OCI-LY1 (cell line): ENCODE measurements around the gene HMGB3.

Experiments
- H2AFZ ChIP-seq: fragments of 200-600 bp; sonication (generic), shearing (Covaris generic); 2 replicates; pipeline ENCODE4 v1.6.0; 2014; ENCODE audit warnings: antibody characterized with exemption, mild to moderate bottlenecking, low read length
- H3F3A ChIP-seq: fragments of 200-600 bp; sonication (generic), shearing (Covaris generic); 2 replicates; pipeline ENCODE4 v1.6.0; 2014; ENCODE audit warnings: mild to moderate bottlenecking, antibody characterized with exemption, low read length, moderate library complexity; ENCODE audit not compliant: insufficient read depth
- H3K27ac ChIP-seq: fragments of 200-600 bp; sonication (generic); 2 replicates; pipeline ENCODE4 v1.5.1; 2014; ENCODE audit warnings: low read length, mixed run types, mild to moderate bottlenecking, low read depth; ENCODE audit not compliant: poor library complexity, severe bottlenecking
- H3K27me3 ChIP-seq: fragments of 200-600 bp; sonication (generic); 2 replicates; pipeline ENCODE4 v1.6.0; 2014; ENCODE audit warnings: antibody characterized with exemption, mild to moderate bottlenecking, low read length, moderate library complexity; ENCODE audit not compliant: insufficient read depth
- H3K36me3 ChIP-seq: fragments of 200-600 bp; sonication (generic); 2 replicates; pipeline ENCODE4 v1.6.1; 2014; ENCODE audit warnings: mild to moderate bottlenecking, antibody characterized with exemption, low read length, moderate library complexity, mixed read lengths; ENCODE audit not compliant: insufficient read depth
- H3K4me1 ChIP-seq: fragments of 200-600 bp; sonication (generic); 2 replicates; pipeline ENCODE4 v1.5.1; 2014; ENCODE audit warnings: mild to moderate bottlenecking, low read length, moderate library complexity; ENCODE audit not compliant: insufficient read depth, severe bottlenecking
- H3K4me2 ChIP-seq: fragments of 200-600 bp; sonication (generic), shearing (Covaris generic); 2 replicates; pipeline ENCODE4 v1.6.1; 2014; ENCODE audit warnings: low read length
- H3K4me3 ChIP-seq: fragments of 200-600 bp; sonication (generic); 2 replicates; pipeline ENCODE4 v1.5.1; 2014; ENCODE audit warnings: low read length, low read depth, mild to moderate bottlenecking, mixed read lengths; ENCODE audit not compliant: poor library complexity, severe bottlenecking
- H3K79me2 ChIP-seq: fragments of 200-600 bp; shearing (Covaris generic); 2 replicates; pipeline ENCODE4 v1.6.1; 2016; ENCODE audit warnings: mixed run types, low read length, mixed read lengths; ENCODE audit not compliant: insufficient read depth
- H3K9ac ChIP-seq: fragments of 200-600 bp; sonication (generic), shearing (Covaris generic); 2 replicates; pipeline ENCODE4 v1.6.1; 2014; ENCODE audit warnings: mild to moderate bottlenecking, low read length, mixed read lengths
- H3K9me2 ChIP-seq: fragments of 200-600 bp; sonication (generic), shearing (Covaris generic); 2 replicates; pipeline ENCODE4 v1.6.1; 2014; ENCODE audit warnings: low read depth, mild to moderate bottlenecking, low read length, mixed read lengths
- H3K9me3 ChIP-seq: fragments of 200-600 bp; shearing (Covaris generic); 2 replicates; pipeline ENCODE4 v1.6.1; 2014; ENCODE audit warnings: low read length, mixed read lengths
- H4K20me1 ChIP-seq: fragments of 200-600 bp; sonication (generic), shearing (Covaris generic); 2 replicates; pipeline ENCODE4 v1.6.0; 2016; ENCODE audit warnings: mild to moderate bottlenecking, low read length; ENCODE audit not compliant: insufficient read depth
- CTCF ChIP-seq: fragments of 200-600 bp; sonication (generic), shearing (Covaris generic); IDR thresholded peaks from 2 replicates; pipeline ENCODE4 v1.5.1; 2017; ENCODE audit warnings: mild to moderate bottlenecking, antibody characterized with exemption, low read length, moderate library complexity, mixed read lengths
- EZH2 ChIP-seq: fragments of 200-600 bp; sonication (generic), shearing (Covaris generic); IDR thresholded peaks from 2 replicates; pipeline ENCODE4 v1.8.0; 2017; ENCODE audit warnings: borderline replicate concordance, mixed run types, mild to moderate bottlenecking, antibody characterized with exemption, low read length, moderate library complexity, mixed read lengths

The HMGB3 gene

GRCh38 chrX:150966742-150967141 is 16.4 kb upstream of the HMGB3 start:
- H3K27ac ChIP-seq = no peak overlapping the region
- no peaks in the 10 kb centered on the region for H3K9me2 ChIP-seq
- H3K36me3 ChIP-seq = no peaks in the 10 kb centered on the region
- H3K9me3 ChIP-seq = no peaks in the 10 kb centered on the region
- no peak overlapping the region for H3K4me3 ChIP-seq
- no peak overlapping the region for H3K4me2 ChIP-seq
- no peak overlapping the region for H2AFZ ChIP-seq
- H3K4me1 ChIP-seq = no peaks in the 10 kb centered on the region
- no peak overlapping the region for H3K9ac ChIP-seq
- TF ChIP-seq EZH2 (no peak), CTCF (no peak)
- no peaks in the 10 kb centered on the region for H3K27me3 ChIP-seq
- H4K20me1 ChIP-seq = no peaks in the 10 kb centered on the region
- H3F3A ChIP-seq = no peaks in the 10 kb centered on the region
- no peaks in the 10 kb centered on the region for H3K79me2 ChIP-seq

GRCh38 chrX:150967786-150968185 is 15.3 kb upstream of the HMGB3 start:
- H2AFZ ChIP-seq = no peak overlapping the region

DNA sequence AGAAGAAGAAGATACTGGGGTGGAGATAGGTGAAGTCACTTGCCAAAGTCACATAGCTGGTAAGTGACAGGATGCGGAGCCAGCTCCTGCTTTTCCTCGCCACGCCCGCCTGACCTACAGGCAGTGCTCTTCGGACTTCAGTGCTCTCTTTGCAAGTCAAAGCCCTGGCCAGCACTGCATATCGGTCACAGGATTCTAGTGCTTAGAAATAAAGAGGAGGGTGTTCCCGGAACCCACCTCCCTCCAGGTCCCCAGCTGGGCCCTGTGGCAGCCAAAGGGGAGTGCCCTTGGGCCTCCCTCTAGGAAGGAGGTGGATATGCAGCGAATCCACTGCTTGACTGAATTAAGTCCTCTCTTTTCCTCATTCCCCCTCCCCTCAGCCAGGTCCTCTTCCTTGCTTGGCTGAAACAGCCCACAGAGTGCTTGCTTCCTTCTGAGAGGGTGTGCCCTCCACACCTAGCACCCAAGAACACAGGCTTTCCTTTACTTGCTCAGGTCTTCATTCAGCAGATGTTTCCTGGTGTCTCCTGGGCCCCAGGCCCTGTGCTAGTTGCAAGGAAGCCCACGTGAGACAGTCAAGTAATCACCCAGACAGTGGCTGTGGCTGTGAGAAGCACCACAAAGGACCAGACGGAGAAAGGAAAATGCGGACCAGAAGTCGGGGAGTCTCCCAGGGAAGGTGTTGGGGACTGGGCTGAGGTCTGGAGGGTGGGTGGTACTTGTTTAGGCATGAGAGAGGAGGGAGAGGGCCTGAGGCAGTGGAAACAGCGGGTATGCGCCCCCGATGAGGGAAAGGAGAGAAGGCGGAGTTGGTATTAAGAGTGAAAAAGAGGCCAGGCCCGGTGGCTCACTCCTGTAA is 14.0 kb upstream of the HMGB3 start:
- TF ChIP-seq EZH2 (no peak), CTCF (no peak)
- Histone ChIP-seq H3K9me2 (no peaks in the 10 kb centered on the region), H3K4me2 (no peak overlapping the region), H4K20me1 (no peaks in the 10 kb centered on the region), H3K4me3 (no peak overlapping the region), H3K4me1 (no peaks in the 10 kb centered on the region), H3K9me3 (no peaks in the 10 kb centered on the region), H3F3A (no peaks in the 10 kb centered on the region), H3K27ac (no peak overlapping the region), H3K36me3 (no peaks in the 10 kb centered on the region), H3K9ac (no peak overlapping the region), H3K27me3 (no peaks in the 10 kb centered on the region), H3K79me2 (no peaks in the 10 kb centered on the region), H2AFZ (no peak overlapping the region)

More at GRCh38 chrX:150967786-150968185, 15.3 kb upstream of the HMGB3 start:
- Histone ChIP-seq H3K27me3 (no peaks in the 10 kb centered on the region), H3K4me3 (no peak overlapping the region), H3K4me1 (no peaks in the 10 kb centered on the region), H3K79me2 (no peaks in the 10 kb centered on the region), H3K9me3 (no peaks in the 10 kb centered on the region), H3K9ac (no peak overlapping the region), H3K4me2 (no peak overlapping the region), H3K27ac (no peak overlapping the region), H4K20me1 (no peaks in the 10 kb centered on the region), H3F3A (no peaks in the 10 kb centered on the region), H3K9me2 (no peaks in the 10 kb centered on the region), H3K36me3 (no peaks in the 10 kb centered on the region)
- TF ChIP-seq EZH2 (no peak), CTCF (no peak)
